Left lung (tissue), 10 donors: ENCODE data around the gene MACO1. TPM values are rescaled to one million over a fixed set of nuclear protein-coding genes. Genes with fewer than 3 reads are reported as not detected.

Experiments
- ATAC-seq: fragments of 200-7000 bp; cut with Tn5 transposase; one replicate; pipeline ENCODE4 v1.9.1; 2020; ENCODE audit warnings: moderate library complexity
- DNase-seq, 4 donors: peaks; one replicate each; pipeline ENCODE4 v3.0.0-alpha.2; 2013 to 2020
- H3K27ac ChIP-seq, 2 donors: fragments of 200-600 bp; sonication (generic) in 1 of 2; one replicate each; pipeline versions ENCODE4 v1.5.0 to v1.8.0; 2020 to 2021
- H3K27me3 ChIP-seq, 2 donors: fragments of 200-600 bp; sonication (generic) in 1 of 2; one replicate each; pipeline versions ENCODE4 v1.5.0 to v1.8.0; 2020 to 2021
- H3K36me3 ChIP-seq, 2 donors: fragments of 200-600 bp; sonication (generic) in 1 of 2; one replicate each; pipeline versions ENCODE4 v1.5.0 to v1.8.0; 2020 to 2021
- H3K4me1 ChIP-seq, 2 donors: fragments of 200-600 bp; one replicate each; pipeline ENCODE4 v1.8.0; 2021
- H3K4me3 ChIP-seq, 2 donors: fragments of 200-600 bp; sonication (generic) in 1 of 2; one replicate each; pipeline versions ENCODE4 v1.5.0 to v1.8.0; 2020 to 2021; ENCODE audit warnings: mild to moderate bottlenecking in 1 of 2
- H3K9me3 ChIP-seq, 2 donors: fragments of 200-600 bp; sonication (generic) in 1 of 2; one replicate each; pipeline versions ENCODE4 v1.5.0 to v1.8.0; 2020 to 2021
- intact Hi-C, 2 donors: fragments of 100-400 bp; cut with DNase I; formaldehyde crosslinking; loops; one replicate each; pipeline versions ENCODE4 v1.11.2 to v1.14.2; 2022
- polyA plus RNA-seq, 6 donors: library from polyadenylated mRNA; unstranded; fragments of 120-200 nt; gene quantifications; one replicate each; pipeline ENCODE4 v1.2.1, GENCODE V29; 2013; ENCODE audit not compliant: insufficient read length in 6 of 6
- total RNA-seq, 2 donors: library from RNA; stranded (reverse); fragmentation: NEBNext Ultra II Directional; extraction: Animal tissue kit (Norgen Biotek cat#: 25700); gene quantifications; one replicate each; pipeline ENCODE4 v1.2.1, GENCODE V29; 2021
- TF ChIP-seq, protein P1 (sequence below), 2 donors: fragments of 200-600 bp; sonication (generic) in 1 of 2; IDR thresholded peaks; one replicate each; pipeline versions ENCODE4 v1.5.0 to v1.8.0; 2021; ENCODE audit warnings: antibody characterized with exemption in 2 of 2
- donor health status: DM: no; HTN: yes; CAD: no.
- donor health status: DM: no; HTN: no; CAD: no.

Gene MACO1
- total and polyA plus RNA-seq, 8 donors, result 18.8 to 26.7 (median 25.6) TPM

DNA sequence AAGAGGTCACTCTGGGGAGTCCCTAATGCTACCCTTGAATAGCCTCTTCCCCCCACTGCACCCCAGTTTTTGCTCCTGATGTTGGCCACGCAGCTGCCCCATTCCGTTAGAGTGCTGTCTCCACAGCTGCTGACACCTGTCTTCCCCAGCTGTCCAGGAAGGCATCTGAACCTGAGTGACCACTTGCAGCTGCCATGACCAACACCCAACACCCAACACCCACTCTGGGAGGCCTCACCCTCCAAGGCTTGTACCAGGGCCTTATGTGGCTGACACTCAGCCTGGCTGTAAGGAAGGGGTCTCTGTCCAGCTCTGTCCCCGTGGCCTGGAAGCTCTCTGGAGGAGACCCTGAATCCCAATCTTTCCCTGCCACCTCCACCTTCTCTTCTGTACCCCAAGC, 86.0 kb downstream of the MACO1 start:
- no peaks in the 10 kb centered on the region for H3K27me3 ChIP-seq
- H3K9me3 ChIP-seq, result peaks cover 0 to 3% of the 10 kb centered on the region in 2 donors
- H3K4me3 ChIP-seq, result no peak overlapping the region
- no peaks in the 10 kb centered on the region for H3K36me3 ChIP-seq
- H3K27ac ChIP-seq, result no peak overlapping the region
- DNase-seq (peak in 1 of 4 donors; percentile 14), ATAC-seq (no peak)
- intact Hi-C loops, result no loop called here
- TF ChIP-seq, protein P1, sequence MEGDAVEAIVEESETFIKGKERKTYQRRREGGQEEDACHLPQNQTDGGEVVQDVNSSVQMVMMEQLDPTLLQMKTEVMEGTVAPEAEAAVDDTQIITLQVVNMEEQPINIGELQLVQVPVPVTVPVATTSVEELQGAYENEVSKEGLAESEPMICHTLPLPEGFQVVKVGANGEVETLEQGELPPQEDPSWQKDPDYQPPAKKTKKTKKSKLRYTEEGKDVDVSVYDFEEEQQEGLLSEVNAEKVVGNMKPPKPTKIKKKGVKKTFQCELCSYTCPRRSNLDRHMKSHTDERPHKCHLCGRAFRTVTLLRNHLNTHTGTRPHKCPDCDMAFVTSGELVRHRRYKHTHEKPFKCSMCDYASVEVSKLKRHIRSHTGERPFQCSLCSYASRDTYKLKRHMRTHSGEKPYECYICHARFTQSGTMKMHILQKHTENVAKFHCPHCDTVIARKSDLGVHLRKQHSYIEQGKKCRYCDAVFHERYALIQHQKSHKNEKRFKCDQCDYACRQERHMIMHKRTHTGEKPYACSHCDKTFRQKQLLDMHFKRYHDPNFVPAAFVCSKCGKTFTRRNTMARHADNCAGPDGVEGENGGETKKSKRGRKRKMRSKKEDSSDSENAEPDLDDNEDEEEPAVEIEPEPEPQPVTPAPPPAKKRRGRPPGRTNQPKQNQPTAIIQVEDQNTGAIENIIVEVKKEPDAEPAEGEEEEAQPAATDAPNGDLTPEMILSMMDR (IDR thresholded peaks at IDR 0.05), result no peak
- no peaks in the 10 kb centered on the region for H3K4me1 ChIP-seq

DNA sequence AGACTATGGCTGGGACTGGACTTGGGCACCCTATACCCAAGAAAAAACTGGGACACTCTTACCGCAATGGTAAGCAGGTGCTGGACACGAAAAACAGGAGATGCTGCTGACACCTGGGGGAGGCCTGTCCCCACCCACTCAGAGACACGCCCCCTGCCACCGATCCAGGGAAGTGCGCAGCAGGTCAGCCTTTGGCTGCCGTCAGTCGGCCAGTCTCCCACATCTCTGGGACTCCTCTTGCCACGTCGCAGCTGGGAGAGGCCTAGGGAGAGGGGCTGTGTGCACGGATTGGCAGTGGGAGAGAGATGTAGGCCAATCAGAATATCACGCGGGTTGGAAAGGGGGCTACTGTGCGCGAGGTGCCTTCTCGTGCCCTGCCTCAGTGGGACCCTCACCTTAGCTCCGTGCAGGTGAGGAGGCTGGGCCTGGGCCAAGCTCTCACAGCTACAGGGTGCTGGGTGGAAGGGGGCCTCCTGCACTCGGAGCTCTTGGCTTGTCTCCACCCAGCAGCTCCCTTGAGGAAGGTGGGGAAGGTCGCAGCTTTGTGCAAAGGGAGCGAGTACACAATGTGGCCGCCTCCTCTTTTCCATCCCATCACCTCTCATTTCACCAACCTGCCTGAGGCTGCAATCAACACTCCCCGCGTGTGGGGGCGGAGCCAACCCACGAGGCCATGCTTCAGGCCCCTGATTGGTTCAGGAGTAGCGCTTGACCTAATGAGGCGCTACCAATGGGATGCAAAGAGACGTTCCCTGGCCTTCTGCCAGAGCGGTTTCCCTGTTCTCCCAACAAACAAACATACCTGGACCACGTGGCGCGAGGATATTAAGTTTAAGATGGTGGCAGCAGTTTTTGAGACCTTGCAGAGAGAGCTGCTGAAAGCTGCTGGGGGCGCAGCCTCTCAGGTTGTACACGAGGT, 87.0 kb downstream of the MACO1 start:
- no peak for ATAC-seq

DNA sequence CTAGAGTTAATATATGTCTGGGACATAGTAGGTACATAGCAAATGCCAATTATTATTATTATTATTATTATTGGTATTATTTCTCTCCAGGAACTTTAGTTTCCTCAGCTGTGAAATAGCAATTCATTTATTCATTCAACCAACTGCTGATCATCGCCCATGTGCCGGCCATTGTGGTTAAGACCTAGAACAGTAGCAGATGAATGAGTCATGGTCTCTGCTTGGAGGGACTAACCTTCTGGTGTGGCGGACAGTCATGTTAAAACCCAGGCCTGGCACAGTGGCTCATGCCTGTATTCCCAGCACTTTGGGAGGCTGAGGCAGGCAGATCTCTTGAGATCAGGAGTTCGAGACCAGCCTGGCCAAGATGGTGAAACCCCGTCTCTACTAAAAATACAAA, 88.9 kb downstream of the MACO1 start:
- ATAC-seq (no peak), DNase-seq (peak in 1 of 4 donors; percentile 7)
- Histone ChIP-seq H3K27ac (no peak overlapping the region), H3K27me3 (no peaks in the 10 kb centered on the region), H3K4me3 (no peak overlapping the region), H3K4me1 (no peaks in the 10 kb centered on the region), H3K9me3 (no peaks in the 10 kb centered on the region), H3K36me3 (no peaks in the 10 kb centered on the region)
- intact Hi-C loops, result no loop called here
- TF ChIP-seq, protein P1 (IDR thresholded peaks at IDR 0.05), result no peak

More for the DNA sequence above, 87.0 kb downstream of the MACO1 start:
- TF ChIP-seq, protein P1 (IDR thresholded peaks at IDR 0.05), result no peak
- no peak overlapping the region for H3K27ac ChIP-seq
- no peak overlapping the region for H3K4me3 ChIP-seq
- no peaks in the 10 kb centered on the region for H3K27me3 ChIP-seq
- peaks cover 0 to 2% of the 10 kb centered on the region in 2 donors for H3K9me3 ChIP-seq
- no peaks in the 10 kb centered on the region for H3K36me3 ChIP-seq
- intact Hi-C loops, result no loop called here
- H3K4me1 ChIP-seq, result no peaks in the 10 kb centered on the region
- DNase-seq, result peak in 1 of 4 donors; percentile 21

DNA sequence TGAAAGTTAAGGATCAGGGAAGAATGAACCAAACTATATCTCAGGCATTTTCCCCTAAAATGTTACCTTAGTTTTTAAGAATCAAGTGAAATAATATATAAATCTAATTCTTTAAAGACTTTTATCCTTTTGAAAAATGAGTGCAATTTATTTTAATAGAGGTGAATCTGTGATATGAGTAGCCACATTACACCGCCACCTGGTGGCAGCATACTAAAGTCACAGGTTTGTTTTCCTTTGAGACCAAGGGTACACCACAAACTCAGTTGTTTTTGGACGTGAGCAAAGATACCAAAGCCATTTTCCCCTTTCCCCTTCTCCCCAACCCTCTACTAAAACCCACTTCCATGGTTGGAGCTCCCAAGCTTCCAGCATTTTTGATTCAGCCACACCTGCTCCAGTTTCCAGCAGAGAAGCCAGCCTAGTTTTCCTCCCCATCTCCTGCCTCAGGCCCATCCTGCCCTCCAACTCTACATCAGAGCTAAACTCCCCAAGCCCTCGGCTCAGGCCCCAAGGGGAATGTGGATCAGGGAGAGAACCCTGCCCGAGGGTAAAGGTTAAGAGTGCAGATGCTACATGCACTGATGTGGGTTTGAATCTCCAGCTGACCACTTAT, 89.9 kb downstream of the MACO1 start:
- no peak overlapping the region for H3K27ac ChIP-seq
- TF ChIP-seq, protein P1 (IDR thresholded peaks at IDR 0.05), result peak; percentile 76 to 83

DNA sequence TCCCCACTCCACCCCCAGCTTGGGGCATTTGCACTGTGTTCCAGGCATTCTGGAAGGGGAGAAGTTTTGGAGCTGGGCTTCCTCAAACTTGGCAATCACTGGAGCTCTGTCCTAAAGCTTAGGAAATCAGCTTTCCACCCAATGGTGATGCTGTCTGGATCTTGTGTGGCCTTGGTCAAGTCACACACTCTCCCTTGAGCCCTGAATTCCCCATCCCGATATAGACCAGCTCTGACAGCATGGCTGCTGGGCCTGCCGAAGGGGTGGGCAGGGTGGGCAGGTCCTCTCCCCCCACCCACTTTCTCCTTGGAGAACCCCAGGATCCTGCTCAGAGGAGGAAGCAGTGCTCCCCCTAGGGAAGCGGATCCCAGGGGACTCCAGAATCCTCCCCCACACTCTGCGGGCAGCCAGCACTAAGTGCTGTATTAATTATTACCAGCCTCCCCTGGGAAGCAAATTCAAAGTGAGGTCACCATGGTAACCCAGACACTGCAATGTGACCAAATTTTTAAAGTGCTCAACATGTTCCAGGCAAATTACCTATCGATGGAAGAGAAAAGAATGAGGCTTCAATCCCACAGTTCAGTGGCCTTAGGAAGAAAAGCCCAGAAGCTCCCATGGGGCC, 91.4 kb downstream of the MACO1 start:
- H3K27ac ChIP-seq, result no peak overlapping the region
- H3K4me1 ChIP-seq, result no peaks in the 10 kb centered on the region
- no peaks in the 10 kb centered on the region for H3K9me3 ChIP-seq
- H3K4me3 ChIP-seq, result no peak overlapping the region
- no peaks in the 10 kb centered on the region for H3K27me3 ChIP-seq
- DNase-seq (peak in 2 of 4 donors; percentile 19 to 24), ATAC-seq (no peak)
- TF ChIP-seq, protein P1 (IDR thresholded peaks at IDR 0.05), result no peak
- intact Hi-C loops, result no loop called here
- H3K36me3 ChIP-seq, result no peaks in the 10 kb centered on the region

More for the DNA sequence above, 89.9 kb downstream of the MACO1 start:
- intact Hi-C loops, result no loop called here
- Histone ChIP-seq H3K9me3 (no peaks in the 10 kb centered on the region), H3K36me3 (no peaks in the 10 kb centered on the region), H3K27me3 (no peaks in the 10 kb centered on the region), H3K4me3 (no peak overlapping the region), H3K4me1 (no peaks in the 10 kb centered on the region)
- DNase-seq, result peak in 2 of 4 donors; percentile 52 to 67
- peak; percentile 74 for ATAC-seq
